SW 1271 (cell line): ENCODE results near the gene RERG.
A peak's percentile ranks its signal among the peaks of the same experiment; 100 is the strongest.
"Not testable (repeated sequence)": the region's sequence is repeated elsewhere in the genome, so short reads cannot be mapped to it uniquely, and the experiment has no call there.

Source experiments
- DNase-seq, 2 experiments: peaks; one replicate each; lab custom pipeline; 2025; lab: John Stamatoyannopoulos, UW

Gene RERG, protein sequence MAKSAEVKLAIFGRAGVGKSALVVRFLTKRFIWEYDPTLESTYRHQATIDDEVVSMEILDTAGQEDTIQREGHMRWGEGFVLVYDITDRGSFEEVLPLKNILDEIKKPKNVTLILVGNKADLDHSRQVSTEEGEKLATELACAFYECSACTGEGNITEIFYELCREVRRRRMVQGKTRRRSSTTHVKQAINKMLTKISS

DNA sequence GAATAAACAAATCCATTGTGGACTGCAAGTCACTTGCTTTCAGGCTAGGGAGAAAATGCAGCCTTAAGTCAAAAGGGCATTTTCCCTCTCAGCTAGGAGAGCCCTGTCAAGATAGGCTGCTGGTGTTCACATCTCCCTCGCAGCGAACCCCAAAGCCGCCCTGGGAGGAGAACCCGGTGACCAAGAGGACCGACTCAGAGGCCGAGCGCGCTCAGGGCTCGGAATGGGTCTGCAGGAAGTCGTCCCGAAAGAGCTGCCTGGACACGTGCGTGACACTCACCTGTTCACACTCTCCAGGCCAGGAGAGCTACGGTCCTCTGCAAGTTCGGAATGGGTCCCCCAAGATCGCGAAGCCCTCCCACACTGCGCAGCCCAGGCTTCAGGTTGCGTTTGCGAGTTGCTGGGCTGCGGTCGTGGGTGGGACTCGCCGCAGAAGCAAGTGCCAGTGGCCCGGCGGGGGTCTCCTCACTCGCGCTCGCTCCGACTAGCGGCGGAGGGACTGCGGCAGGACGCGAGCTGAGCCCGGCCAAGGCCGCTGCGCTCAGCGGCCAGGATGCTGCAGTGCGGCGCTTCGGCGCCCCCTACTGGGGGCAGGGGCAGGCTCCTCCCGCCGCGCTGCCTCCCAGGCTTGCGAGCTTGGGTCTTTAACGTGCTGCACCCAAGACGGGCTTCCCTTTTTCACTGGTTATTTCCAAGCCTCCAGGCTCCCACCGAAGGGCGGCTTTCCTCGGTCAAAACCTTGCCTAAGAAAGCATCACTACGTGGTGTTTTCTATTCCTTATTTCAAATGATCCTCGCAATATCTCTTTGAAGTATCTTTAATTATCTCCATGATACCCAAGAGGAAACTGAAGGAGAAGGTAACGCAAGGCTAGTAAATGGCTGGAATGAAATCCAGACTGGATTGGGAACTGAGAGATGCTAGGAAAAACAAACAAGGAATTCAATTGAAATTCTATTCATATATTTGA lies at the start of gene RERG:
TSS of gene RERG (minus strand) at position 503 of the 971 bp plus-strand sequence. CDS start 3,928 bp downstream, outside the sequence.
- DNase-seq = peak in 1 of 2 experiments; percentile 23

DNA sequence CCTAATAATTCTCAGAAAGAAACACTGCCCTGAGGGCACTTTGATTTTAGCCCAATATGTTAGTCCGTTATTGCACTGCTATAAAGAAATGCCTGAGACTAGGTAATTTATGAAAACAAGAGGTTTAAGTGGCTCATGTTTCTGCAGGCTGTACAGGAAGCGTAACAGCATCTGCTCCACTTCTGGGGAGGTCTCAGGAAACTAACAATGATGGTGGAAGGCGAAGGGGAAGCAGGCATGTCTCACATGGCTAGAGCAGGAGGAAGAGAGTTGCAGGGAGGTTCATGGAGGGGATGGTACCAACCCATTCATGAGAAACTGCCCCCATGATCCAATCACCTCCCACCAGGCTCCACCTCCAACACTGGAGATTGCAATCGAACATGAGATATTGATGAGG lies 49.4 kb upstream of the RERG start:
- no peak for DNase-seq

DNA sequence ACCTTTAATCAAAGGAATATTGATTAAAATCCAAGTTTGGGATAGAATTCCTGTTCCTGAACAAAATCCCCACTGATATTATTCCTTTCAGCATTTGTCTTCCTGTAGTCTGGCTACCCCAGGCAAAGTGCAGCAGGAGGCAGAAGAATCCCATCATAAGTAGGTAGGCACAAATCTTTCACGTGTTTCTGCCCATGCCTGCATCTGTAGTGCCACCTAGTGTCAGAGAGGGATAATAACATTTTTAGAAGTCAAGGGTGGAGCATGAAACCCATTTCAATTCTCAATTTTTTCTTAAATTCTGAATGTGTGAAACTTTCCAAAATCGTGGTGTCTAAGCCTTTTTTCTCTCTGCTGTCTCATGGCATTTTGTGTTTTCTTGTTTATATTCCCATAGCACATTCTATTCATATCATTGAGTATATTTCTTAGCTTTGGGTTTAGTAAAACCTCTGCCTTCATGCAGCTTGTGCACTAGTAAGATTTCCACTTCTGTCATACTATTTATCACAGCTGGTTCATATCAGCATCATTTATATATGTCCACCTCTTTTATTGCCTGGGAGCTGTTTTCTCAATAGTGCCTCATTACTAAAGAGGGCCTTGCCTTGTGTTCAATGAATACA lies 47.8 kb upstream of the RERG start:
- DNase-seq = peak; percentile 31 to 89

DNA sequence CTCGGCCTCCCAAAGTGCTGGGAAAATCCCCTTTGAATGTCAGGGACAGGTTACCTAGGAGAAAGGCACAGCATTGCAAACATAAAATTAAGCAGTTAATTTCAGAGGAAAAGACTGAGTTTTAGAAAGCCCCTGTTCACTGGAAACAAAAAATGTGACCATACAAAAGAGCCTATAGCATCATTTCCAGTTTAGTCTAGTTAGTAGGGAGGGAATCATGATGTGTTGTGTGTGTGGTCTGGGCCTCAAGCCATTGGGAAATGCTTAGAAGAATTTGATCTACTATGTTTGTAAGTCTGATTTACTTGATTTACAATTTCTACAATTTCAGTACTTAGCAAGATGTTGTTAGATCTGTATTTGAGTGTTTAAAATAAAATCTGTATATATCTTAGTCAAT lies 47.1 kb upstream of the RERG start:
- no peak for DNase-seq

DNA sequence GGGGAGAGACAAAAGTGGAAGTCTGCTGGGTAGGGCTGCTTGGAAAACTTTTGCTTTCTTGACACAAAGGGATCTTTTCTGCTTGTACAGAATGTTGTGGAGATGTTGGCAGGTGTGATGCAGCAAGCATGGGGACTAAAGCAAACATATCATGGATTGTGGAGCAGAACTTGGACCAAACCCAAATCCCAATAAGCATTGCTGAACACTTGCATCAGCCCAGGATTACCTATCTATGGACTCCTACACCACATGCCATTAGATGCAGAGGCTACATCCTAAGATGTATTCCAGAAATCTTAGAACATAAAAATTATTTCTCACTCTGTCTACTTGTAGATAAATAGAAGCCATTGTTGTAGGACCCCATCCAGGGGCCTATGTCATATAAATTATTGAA lies 44.7 kb upstream of the RERG start:
- no peak for DNase-seq

DNA sequence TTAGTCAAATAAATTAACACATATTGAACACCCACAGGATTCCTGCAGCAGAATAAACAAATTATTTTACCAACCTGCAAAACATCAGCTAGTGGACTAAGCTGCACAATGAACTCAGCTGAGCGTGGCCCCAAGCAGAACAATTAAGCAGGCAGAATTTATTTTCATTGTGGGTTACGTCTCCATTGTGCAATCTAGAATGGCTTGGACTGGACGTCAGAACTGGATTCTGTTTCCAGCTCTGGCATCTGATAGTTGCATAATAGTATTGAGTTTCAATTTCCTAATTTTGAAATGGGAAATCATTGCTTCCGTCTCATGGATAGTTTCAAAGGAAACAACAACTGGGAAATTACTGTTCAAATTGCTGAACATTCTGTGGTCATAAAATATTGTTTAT lies 35.5 kb upstream of the RERG start:
- no peak for DNase-seq

DNA sequence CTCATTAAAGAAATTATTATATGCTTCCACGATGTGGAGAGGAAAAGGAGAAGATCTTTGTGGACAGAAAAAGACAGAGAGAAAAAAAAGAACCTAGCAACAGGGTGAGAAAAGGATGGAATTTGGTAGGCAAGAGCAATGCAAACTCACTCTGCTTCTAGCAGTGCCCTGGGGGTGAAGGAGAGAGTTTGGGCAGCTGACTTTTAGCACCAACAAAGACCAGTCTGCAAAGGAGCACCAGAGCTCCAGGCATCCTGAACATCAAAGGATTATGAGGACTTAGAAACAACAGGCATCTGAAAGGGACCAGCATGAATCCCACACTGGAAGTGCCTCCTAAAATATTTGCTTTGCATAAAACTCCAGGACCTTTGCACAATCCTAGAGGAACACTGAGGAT lies 32.8 kb upstream of the RERG start:
- DNase-seq = no peak

DNA sequence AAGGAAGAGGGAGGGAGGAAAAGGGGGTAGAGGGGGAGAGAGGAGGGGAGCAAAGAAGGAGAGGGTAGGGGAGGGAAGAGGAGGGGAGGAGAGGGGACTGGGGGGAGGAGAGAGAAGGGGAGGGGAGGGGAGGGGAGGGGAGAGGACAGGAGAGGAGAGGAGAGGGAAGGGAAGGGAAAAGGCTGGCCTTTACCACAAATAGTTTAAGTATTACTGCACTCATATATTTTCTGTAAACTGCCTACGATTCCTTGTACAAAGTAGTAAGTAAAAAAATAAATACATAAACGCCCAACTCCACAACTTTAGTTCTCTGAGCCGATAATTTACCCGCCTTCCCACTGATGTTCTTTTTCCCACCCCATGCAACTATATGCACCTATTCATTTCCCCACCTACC lies 23.7 kb upstream of the RERG start:
- DNase-seq = no peak

DNA sequence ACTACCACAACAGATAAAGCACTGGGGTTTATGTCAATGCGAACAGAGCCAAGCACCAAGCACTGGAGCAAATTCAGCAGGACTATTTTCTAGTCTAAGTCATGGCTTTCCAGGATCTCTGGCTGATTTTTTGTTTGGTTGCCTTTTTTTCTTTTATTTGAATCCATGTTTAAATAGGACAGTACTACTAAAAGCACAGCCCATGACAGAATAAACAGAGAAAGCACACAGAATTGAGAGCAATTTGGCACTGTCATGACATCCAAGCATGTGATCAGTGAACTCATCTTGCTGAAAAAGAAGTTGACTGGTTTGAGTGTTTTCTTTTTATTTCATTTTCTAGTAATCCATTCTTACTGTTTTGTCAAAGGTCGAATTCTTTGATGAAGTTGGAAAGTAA lies 23.1 kb upstream of the RERG start:
- DNase-seq = no peak

DNA sequence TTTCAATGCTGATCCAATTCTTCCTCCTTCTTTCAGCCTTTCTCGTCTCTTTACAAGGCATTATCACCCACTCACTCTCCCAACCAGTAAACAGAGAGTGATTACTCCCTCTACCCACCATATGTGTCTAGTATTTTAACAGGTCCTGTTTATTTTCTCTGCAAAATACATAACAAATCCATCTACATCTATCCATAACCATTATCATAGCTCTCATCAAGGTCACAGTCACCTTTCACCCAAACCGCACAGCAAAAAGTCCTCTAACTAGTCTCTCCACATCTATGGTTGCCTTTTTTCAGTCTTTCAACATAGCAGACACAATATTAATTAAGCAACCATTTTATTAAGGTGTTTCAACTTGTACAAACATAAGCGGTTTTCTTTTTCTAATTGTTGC lies 21.9 kb upstream of the RERG start:
- no peak for DNase-seq

DNA sequence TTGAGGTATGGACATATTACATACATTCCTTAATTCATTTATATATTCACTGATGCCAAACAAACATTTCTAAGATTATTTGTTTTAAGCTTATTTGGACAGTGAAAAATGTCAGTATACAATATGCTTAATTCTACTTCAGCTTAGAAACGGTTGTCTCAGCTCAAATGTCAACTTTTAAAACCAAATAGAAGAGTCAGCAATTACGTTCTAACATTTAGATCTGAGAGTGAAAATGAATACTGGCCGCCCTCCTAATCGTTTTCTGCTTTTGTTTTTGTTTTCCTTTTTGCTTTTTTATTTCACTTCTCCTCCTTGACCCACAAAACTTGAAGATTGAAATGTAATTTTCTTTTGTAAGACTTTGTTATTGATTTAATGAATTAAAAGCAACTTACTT lies 19.7 kb upstream of the RERG start:
- no peak for DNase-seq

DNA sequence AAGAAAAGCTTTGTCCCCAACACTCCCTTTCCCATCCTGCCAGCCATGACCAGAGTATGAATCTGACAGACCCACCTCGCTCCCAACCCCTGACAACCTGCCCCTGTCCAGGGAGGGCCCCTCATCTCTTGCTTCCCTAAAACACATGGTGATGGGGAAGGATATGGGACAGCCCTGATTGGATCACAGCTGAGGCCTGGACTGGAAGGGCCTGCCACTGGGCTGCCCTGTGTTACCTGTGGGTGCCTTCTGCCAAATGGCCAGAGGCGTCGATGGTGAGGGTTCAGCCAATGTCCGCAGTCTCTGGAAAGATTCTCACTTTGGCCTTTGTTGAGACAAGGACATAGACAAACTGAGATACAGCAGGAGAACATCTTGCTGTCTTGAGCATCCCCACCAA lies 13.3 kb upstream of the RERG start:
- DNase-seq = no peak

DNA sequence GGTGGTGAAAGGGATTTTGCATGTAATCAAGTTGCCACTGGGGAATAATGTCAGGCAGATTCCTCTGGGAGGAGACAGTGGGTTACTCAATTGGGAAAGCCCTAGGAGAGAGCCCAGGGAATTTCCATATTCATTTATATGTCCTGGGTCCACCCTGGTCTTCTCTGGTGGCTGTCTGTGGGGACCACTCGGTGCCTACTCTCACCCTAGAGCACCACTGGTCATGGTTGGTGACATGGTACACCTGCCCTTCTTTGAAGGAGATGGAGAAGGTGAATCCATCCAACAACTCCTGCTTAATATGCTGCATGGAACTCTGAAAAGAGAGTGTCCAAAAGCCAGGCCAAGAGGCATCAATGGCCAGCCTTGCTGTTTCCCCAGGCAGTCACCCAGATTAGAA lies 12.8 kb upstream of the RERG start:
- no peak for DNase-seq

DNA sequence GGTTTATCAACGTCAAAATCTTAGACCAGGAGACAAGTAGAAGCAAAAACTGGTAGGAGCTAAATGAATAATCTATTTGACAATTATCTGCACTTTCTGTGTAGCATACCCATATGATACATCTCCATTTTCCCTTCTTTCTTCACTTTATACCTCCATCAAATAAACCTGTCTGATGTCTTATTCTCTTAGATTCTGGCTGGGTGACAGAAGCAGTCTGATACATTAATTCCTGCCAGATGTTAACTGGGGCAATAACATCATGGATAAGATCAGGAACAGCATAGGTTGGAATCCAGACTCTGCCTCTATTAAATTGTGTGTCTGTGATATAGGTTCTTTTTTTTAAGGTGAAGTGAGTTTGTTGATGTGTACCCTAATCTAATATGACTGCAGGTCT lies 11.7 kb upstream of the RERG start:
- DNase-seq = no peak

DNA sequence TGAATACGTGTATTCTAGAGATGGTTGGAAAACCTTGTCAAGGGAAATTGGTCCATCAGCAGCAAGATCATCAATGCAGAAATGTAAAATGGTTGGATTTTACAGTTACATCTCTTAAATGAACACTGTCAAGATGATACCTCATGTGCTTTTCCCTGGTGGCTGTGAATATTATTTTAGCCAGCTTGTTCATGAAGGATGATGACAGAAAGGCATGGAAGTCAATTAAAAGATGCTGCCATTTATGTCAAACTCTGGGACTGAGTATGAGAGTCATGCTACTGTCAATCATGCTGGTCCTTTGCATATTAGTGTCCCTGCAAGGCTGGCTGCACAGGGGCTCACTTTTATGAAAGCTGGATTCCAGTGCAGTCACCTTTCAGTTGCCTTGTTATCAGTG lies 10.3 kb upstream of the RERG start:
- DNase-seq = no peak

DNA sequence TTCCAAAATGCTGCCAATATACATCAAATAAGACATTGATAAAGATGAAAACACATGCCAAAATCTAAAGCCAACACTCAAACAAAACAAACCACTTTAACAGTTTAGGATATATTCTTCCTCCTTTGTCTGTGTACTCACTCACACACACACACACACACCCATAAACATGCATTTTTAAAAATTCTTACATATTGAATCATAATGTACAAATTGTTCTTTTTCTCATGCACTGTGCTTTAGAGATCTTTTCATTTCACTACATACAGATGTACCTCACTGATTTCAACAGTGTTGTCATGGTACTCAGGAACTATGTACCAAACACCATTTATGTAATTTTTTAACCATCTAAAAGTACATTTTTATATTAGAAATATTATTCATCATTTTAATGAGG lies 9.5 kb upstream of the RERG start:
- DNase-seq = no peak

DNA sequence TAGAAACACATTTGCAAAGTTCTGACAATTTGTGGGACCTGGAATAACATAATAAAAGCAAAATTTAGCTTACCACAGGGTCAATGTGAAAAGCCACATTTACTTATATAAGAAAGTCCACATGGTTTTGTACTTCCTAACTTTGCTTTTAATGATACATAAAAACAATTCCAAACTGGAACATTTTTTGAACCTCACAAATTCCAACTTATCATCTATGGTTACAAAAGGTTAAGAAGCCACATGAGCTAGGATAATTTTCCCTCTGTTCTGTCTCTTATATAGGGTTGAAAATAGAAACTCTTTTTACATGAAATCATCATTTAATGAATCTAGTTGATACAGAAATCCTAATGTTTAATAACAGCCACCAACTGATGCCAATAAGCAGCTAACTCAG lies 8.9 kb upstream of the RERG start:
- no peak for DNase-seq

DNA sequence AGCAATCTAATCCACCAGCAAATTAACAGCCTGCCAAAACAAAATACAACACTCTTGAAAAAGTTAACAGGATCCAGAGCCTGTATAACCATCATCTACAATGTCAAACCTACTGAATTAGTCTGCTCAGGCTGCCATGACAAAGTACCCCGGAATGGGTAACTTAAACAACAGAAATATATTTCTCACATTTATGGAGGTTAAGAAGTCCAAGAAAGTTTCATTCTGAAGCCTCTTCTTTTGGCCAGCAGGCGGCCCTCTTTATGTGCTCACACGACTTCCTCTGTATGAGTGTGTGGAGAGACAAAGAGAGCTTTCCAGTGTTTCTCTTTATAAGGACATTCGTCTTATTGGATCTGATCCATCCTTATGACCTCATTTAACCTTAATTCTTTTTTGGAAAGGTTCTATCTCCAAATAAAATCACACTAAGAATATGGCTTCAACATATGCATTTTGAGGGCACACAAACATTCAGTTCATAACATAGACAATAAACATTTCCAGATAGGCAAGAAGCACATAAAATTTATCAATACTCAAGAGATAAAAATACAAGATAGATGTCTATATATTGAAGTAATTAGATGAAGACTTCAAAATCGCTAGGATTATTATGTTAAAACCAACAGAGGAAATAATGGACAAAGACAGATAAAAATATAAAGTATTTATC lies 5.9 kb upstream of the RERG start:
- peak in 1 of 2 experiments; percentile 51 for DNase-seq

DNA sequence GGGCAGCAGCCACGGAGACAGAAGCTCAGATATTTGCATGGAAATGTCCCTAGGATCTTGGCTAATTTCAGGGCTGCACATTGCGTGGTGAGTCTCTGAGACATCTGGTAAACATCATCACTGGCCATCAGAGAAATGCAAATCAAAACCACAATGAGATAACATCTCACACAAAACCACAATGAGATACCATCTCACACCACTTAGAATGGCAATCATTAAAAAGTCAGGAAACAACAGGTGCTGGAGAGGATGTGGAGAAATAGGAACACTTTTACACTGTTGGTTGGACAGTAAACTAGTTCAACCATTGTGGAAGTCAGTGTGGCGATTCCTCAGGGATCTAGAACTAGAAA lies 4.6 kb upstream of the RERG start:
- DNase-seq = not testable (repeated sequence)

DNA sequence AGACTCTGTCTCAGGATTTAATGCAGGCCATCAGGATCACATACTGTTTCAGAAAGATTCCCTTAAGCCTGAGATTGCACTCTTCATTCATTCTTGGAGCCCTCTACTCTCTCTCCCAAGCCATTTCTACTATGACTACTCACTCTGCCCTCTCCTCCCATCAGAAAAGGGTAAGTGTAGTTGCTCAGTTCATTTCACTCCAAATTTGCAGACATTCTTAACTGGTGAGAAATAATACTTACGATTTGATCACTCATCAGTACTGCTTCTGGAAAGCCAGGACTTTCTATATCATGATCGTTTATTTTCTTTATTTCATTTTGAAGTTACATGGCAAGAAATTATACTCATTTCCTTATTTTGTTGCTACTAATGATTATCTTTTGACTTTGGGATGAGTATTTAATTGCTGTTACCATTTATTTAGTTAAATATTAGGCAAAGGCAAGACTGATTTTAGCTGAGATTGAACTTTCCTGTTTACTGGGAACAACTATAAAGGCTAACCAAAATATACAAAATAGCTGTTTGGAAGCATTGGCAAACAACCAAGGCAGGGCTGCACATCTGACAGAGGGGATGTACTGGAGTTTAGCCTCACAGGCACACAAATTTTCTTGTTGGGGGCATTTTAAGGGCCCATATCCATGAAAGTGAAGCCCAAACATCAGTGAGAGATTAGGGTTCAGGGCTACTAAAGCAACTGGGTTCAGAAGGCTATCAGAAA lies 4.1 kb upstream of the RERG start:
- no peak for DNase-seq

DNA sequence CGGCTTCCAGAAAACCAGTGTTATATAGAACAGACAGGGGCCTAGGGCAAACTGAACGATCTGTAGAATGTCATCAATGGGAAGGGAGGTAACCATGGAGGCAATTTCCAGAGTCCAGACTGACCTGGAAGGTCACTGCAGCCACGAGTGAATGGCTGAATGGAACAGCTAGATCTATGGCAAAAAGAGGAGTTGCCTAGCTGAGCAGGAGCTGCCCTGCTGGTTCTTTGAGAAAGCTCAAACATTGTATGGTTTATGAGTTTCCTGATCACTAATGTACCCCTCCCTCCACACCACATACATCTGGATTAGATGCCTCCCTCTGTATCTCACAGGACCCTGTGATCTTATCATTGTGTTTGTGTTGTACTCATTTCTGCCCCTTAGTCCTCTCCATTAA lies 1.0 kb upstream of the RERG start:
- no peak for DNase-seq

DNA sequence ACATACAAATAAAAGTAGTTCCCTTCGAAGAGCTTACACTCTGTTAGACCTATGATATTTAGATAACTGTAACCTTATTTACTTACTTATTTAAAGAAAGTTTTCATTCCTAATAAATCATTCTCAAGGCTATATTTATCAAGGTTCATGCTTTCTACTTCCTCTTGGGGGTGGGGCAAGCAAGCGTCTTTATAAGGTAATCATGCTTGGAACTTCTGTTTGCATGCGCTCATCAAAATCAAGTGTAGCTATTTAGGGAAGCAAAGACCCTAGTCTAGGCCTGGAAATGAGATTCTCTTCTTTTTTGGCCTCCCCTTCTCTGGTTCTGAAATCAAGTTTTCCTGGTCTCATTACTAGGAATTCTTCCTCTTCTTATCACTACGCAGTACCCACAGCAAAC lies 766 bp downstream of the RERG start:
- no peak for DNase-seq
